Hypothalamus (tissue), 51 donors: ENCODE measurements around the gene TXNIP.

ENCODE experiments used
- DNase-seq, 51 donors: peaks; one replicate each; lab custom pipeline; 2025; lab: John Stamatoyannopoulos, UW

The TXNIP gene

DNA sequence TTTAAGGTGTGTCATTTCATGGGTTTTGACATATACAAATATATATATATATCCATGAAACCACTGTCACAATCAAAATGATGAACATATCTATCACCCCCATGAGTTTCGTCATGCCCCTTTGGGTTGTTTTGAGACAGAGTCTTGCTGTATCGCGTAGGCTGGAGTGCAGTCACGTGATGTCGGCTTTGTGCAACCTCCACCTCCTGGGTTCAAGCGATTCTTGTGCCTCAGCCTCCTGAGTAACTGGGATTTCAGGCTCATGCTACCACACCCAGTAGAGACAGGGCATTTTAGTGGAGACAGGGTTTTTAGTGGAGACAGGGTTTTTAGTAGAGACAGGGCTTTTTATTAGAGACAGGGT is 17.2 kb upstream of the TXNIP start:
- no peak for DNase-seq

GRCh38 chr1:146012703-146013558 is 16.6 kb upstream of the TXNIP start:
- peak in 11 of 51 donors; percentile 3 to 44 (median 29) for DNase-seq

DNA sequence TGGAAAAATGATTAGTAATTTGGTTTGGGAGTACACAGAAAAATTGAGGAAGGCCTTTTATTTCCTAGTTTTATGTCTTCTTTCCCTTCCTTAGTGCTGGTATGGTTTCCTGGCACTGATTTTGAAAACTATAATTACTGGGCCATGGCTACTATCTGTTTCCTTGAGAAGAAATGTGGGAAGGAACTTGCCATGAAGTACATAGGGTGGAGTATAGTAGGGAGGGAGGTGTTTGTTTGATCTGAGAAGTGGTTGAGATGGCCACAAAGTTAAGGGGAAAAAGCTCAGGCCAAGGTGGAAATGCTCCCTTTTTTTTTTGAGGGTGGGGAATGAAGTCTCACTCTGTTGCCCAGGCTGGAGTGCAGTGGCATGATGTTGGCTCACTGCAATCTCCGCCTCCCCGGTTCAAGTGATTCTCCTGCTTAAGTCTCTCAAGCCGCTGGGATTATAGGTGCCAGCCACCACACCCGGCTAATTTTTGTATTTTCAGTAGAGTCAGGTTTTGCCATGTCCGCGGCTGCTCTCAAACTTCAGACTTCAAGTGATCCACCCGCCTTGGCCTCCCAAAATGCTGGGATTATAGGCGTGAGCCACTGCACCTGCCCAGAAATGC is 13.9 kb upstream of the TXNIP start:
- DNase-seq: no peak

DNA sequence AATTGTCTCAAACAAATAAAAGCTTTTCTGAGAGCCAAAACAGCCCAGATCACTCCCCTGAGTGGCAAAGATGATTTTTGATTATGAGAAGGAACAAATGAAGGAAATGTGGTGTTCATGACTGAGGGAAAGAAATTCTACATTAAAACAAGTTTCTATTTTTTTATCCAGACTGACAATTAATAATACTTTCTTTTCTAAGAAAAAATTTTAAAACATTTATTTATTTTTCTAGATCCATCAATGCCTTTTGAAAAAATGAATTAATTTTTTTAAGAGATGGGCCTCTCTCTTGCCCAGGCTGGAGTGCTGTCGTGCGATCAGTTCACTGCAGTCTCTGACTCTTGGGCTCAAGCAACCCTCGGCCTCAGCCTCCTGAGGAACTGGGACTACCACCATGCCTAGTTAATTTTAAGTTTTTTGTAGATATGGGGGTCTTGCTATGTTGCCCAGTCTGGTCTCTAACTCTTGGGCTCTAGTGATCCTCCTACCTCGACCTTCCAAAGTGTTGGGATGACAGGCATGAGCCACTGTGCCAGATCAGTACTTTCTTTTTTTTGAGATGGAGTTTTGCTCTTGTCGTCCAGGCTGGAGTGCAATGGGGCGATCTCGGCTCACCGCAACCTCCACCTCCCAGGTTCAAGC is 11.2 kb upstream of the TXNIP start:
- no peak for DNase-seq

DNA sequence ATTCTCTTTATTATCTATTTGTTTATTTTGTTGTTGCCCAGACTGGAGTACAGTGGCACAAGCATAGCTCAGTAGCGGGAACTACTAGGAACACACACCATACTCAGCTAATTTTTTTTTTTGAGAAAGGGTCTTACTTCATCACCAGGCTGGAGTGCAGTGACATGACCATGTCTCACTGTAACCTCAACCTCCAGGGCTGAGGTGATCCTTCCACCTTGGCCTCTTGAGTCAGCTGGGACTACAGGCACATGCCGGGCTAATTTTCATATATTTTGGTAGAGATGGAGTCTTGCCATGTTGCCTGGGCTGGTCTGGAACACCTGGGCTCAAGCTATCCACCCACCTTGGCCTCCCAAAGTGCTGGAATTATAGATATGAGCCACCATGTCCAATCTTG is 5.3 kb upstream of the TXNIP start:
- DNase-seq: no peak

- DNase-seq: peak in 3 of 51 donors; percentile 4 to 16 (median 7)
These were observed 3.1 kb upstream of the TXNIP start for GRCh38 chr1:145999321-146000024.

DNA sequence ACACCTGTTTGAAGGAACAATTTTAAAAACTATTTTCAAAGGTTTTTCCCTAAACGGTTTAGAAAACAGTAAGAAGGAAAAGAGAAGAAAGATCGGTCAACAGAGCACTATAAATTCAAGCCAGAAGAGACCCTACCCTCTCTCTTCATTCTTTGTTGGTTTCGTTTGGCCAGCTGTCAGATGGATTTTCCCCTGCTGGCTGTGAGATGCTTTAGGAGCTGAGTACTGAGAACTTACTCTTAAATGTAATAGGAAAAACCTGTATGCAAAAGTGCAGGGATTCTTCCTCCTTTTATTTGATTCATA is 1.3 kb upstream of the TXNIP start:
- DNase-seq: peak in 2 of 51 donors; percentile 14 to 36

GRCh38 chr1:145997016-145997717 is 788 bp upstream of the TXNIP start:
- peak in 13 of 51 donors; percentile 8 to 77 (median 50) for DNase-seq

- peak in 5 of 51 donors; percentile 7 to 35 (median 7) for DNase-seq
These were observed 381 bp downstream of the TXNIP start for GRCh38 chr1:145995964-145996432.

DNA sequence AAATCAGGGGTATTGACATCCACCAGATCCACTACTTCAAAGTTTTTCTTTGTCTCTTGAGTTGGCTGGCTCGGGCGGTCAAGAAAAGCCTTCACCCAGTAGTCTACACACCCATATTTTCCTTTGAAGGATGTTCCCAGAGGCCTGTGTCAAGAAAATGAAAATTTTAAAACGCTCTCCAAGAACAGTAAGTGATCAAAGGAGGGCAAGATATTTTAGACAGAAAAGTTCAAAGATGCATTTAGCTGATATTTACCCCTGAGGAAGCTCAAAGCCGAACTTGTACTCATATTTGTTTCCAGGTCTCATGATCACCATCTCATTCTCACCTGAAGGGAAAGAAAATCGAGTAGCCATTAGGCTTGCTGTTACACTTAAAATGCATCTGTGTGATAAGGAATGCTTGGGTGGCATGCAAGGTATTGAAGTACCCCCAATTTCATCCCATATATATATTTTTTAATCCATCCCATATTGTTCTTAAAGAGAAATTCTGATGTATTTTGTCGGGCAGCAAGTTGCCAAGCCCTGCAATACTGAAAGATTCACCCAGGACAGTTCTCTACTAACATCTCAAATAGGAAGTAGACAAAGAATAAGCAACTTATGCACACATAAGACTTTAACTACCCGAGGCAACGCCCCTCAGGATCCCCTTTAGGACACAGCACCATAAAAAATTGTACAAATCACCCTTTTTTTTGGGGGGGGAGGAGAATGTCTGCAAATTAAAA is 1.1 kb downstream of the TXNIP start:
- peak in 1 of 51 donors; percentile 35 for DNase-seq

GRCh38 chr1:145994391-145995120 is 1.8 kb downstream of the TXNIP start:
- DNase-seq: peak in 1 of 51 donors; percentile 22

GRCh38 chr1:145993618-145994390 is 2.6 kb downstream of the TXNIP start:
- DNase-seq: peak in 1 of 51 donors; percentile 8

DNA sequence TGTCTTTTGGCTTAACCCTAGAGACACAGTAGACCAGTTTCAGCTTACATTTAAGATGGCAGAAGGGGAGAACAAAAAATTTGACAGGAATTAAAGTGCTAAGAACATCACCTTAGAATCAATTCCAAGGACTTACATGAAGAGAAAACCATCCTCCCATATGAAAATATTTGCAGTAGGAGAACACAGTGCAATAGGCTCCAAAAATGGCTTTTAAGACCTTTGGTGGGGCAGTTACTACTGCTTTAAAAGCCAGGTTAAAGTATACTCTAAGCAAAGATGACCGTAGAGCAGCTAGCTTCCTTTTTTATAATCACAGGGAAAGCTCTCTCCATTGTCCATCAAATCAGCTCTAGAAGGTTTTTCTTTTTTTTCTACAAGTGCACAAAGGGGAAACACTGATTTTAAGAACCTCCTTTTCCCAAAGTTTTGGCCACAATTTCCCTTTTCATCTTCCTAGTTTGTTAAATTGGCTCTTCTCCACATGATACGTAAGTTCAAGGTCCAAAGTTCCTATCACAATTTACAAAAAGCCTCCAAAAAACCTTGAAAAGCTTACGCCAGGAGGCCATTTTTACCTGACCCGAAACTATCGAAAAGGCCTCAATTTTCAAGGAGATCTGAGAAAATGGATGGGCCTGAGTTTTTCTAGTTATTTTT is 3.3 kb downstream of the TXNIP start:
- DNase-seq: no peak

- no peak for DNase-seq
These were observed 3.9 kb downstream of the TXNIP start for GRCh38 chr1:145992502-145992936.

GRCh38 chr1:145991735-145992412 is 4.5 kb downstream of the TXNIP start:
- no peak for DNase-seq

GRCh38 chr1:145990249-145990855 is 6.0 kb downstream of the TXNIP start:
- no peak for DNase-seq

- no peak for DNase-seq
These were observed 7.6 kb downstream of the TXNIP start for GRCh38 chr1:145988773-145989172.
